GM12801 (cell line): Measurements from ENCODE around the gene COL6A5.

ENCODE experiments used
- TF ChIP-seq, protein P1 (sequence below): IDR thresholded peaks from one replicate; pipeline ENCODE4 v1.5.1; 2011; ENCODE audit warnings: control low read depth; ENCODE audit not compliant: insufficient read length; ENCODE audit errors: extremely low read depth

Gene COL6A5

DNA sequence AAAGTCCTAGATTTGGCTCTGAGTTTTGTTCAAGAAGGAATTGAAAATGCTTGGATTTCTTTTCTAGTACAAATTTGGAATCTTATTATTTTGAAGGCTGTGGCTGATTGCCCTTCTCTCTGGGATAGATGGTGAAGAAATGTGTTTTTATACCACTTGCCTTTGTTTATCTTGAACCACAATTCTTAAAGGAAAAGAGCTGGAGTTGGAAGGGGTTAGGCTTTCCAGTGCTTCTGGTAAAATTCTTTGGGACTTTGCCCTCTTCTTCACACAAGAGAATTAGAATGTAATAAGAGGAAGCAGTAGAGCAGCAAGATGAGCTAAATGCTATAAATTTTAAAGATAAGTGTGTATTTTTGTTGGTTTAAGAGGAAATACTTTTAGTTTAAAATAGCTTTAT, 65.8 kb downstream of the COL6A5 start:
- TF ChIP-seq, protein P1, sequence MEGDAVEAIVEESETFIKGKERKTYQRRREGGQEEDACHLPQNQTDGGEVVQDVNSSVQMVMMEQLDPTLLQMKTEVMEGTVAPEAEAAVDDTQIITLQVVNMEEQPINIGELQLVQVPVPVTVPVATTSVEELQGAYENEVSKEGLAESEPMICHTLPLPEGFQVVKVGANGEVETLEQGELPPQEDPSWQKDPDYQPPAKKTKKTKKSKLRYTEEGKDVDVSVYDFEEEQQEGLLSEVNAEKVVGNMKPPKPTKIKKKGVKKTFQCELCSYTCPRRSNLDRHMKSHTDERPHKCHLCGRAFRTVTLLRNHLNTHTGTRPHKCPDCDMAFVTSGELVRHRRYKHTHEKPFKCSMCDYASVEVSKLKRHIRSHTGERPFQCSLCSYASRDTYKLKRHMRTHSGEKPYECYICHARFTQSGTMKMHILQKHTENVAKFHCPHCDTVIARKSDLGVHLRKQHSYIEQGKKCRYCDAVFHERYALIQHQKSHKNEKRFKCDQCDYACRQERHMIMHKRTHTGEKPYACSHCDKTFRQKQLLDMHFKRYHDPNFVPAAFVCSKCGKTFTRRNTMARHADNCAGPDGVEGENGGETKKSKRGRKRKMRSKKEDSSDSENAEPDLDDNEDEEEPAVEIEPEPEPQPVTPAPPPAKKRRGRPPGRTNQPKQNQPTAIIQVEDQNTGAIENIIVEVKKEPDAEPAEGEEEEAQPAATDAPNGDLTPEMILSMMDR: no peak

DNA sequence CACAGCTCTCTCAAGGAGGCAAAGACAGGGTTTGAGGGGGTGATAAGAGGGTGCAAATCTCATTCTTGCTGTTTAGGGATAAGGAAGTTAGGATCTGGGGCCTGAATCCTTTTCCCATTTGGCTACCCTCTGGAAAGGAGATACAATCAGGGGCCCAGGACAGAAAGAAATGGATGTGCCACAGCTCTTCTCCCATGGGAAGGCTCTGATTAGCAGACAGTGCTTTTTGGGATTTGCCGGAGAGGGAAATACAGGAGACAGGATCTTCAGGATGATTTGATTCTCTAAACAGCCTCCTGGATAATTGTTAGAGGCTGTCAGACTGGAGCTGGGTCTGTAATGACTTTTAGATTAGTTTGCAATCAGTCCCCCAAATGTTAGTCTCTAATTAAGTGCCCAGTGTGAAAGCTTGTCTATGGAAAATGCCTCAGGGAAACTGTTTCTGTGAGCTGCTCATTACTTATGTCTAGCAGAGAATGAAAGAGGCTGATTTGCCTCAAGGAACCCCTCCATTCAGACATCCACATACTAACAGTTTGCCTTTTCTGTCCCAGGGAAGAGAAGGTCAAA, 67.6 kb downstream of the COL6A5 start:
- TF ChIP-seq, protein P1: no peak

DNA sequence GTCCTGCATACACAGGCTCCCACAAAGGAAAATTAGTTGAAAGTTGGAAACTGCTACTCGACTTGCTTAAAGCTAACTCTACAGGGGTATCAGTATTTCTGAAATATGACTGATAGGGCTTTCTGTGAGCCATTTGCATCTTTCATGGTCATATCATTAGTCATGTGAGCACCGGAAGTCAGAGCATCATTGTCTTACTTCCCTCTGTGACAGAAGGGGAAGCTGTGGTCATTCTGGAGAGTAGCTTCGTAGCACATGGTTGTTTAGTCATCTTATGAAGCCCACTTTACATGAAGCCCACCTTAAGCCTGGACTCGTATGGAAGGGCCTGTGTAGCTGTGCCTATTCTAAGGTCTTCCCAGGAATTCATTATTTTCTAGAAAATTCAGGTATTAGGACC, 69.0 kb downstream of the COL6A5 start:
- TF ChIP-seq, protein P1: no peak

DNA sequence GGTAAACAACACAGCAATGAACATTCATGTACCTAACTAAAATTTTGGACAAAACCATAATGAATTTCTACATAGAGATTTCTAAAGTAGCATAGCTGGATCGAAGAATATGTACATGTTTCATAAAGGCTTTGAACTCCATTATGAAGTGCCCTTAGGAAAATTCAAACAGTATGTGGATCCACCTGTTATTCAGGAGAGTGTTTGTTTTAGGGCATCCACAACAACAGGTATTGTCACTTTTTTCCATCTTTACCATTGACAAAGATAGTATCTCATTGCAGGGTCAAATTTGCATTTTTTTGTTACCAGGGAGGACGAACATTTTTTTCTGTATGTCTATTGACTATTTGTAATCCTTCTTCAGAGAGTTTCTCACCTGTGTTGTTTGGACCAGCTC, 75.0 kb downstream of the COL6A5 start:
- TF ChIP-seq, protein P1: no peak

DNA sequence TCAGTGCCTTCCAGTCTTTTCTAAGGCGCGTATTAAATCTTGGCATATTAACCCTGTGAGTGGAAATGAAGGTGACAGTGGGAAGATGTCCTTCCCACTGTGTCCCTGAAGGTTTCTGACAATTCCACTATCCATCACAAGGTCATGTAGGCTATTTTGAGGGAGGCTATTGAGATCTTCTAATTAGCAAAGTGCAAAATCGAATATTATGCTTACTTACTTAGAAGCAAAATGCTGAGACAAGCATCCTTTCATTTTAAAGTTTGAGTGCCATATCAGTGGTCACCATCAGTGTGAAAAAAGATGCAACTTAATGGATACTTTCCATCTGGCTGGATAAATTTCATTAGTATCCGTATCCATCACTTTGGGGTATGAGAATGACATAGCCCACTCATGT, 77.6 kb downstream of the COL6A5 start:
- TF ChIP-seq, protein P1: no peak

DNA sequence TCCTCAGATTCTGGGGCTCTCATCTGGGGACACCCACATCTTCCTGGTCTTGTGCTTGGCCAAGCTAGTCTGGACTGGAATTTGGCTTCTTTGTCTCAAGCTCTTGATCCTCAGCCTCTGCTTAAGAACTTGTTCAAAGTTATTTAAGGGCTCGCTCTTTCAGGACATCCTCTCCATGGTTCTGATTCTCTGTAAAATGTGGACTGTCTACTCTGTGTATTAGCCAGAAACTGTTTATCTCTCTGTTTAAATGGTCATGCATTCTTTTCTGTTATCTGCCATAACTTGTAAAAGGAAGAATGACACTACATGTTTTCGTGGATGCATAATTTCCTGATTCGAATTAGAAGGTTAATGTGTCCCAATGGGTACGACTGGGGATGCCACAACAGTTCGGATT, 79.4 kb downstream of the COL6A5 start:
- TF ChIP-seq, protein P1: no peak

DNA sequence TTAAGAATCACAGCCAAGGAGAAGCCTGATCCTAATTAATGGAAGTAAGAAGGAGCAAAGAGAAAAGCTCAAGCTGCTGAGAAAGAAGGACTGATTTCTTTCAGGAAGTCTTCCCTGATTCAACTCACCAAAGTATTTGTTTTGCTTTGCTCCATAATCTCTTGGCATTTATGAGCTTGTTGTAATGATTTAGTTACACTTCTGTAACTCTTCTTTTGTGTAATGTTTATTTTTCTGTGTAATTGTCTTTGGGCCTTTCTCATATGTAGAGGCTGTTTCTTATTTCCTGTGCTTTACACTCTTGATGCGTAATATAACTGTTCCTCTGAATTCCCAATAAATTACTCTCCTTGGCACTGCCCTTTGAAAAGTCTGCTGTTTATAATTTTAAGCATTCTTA, 80.0 kb downstream of the COL6A5 start:
- TF ChIP-seq, protein P1: no peak
